Transverse colon (tissue), 4 donors: Measurements from ENCODE around the gene RIPPLY3.

Experiments
- POLR2A ChIP-seq: fragments of 450-650 bp; IDR thresholded peaks from one replicate; pipeline ENCODE4 v1.6.1; 2016; ENCODE audit warnings: antibody characterized with exemption, mild to moderate bottlenecking, moderate library complexity
- POLR2AphosphoS5 ChIP-seq, 3 donors: sonication (generic); formaldehyde crosslinking; IDR thresholded peaks; one replicate each; pipeline ENCODE4 v1.6.1; 2016; ENCODE audit warnings: antibody characterized with exemption in 3 of 3
- TF ChIP-seq, protein P1 (sequence below), 5 experiments: fragments of 200-600 bp in 3 of 5; fragments of 450-650 bp in 2 of 5; sonication (generic) in 3 of 5; IDR thresholded peaks; 1 replicate in 2 of 5; 2 replicates in 3 of 5; pipeline ENCODE4 v1.5.1; 2016 to 2017; ENCODE audit warnings: antibody characterized with exemption in 5 of 5, inconsistent platforms in 3 of 5, mild to moderate bottlenecking in 2 of 5, moderate library complexity in 1 of 5

DNA sequence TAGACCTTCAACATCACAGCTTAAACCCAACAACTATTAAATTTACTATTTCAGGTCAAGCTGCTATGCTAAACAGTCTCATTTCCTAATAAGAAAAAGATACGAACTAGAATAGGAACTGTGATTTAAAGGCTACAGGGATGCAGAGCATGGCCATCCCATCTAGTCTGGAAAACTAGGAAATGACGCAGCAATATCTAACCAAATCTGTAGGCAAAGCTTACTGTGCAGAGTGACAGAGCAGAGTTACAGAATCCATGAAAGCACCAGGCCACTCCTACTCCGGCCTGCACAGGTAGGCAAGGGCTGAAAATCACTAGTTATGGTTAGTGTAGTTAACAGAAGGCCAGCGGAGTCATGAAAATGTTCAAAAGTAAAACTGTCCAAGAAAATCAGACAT lies 42.1 kb upstream of the RIPPLY3 start:
- TF ChIP-seq POLR2A (no peak), POLR2AphosphoS5 (IDR thresholded peaks at IDR 0.05) (no peak)
- TF ChIP-seq, protein P1, sequence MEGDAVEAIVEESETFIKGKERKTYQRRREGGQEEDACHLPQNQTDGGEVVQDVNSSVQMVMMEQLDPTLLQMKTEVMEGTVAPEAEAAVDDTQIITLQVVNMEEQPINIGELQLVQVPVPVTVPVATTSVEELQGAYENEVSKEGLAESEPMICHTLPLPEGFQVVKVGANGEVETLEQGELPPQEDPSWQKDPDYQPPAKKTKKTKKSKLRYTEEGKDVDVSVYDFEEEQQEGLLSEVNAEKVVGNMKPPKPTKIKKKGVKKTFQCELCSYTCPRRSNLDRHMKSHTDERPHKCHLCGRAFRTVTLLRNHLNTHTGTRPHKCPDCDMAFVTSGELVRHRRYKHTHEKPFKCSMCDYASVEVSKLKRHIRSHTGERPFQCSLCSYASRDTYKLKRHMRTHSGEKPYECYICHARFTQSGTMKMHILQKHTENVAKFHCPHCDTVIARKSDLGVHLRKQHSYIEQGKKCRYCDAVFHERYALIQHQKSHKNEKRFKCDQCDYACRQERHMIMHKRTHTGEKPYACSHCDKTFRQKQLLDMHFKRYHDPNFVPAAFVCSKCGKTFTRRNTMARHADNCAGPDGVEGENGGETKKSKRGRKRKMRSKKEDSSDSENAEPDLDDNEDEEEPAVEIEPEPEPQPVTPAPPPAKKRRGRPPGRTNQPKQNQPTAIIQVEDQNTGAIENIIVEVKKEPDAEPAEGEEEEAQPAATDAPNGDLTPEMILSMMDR (IDR thresholded peaks at IDR 0.05): no peak
